ENCODE results near the gene DDX51.
"Not testable (repeated sequence)": the region's sequence is repeated elsewhere in the genome, so short reads cannot be mapped to it uniquely, and the experiment has no call there.

The DDX51 gene

DNA sequence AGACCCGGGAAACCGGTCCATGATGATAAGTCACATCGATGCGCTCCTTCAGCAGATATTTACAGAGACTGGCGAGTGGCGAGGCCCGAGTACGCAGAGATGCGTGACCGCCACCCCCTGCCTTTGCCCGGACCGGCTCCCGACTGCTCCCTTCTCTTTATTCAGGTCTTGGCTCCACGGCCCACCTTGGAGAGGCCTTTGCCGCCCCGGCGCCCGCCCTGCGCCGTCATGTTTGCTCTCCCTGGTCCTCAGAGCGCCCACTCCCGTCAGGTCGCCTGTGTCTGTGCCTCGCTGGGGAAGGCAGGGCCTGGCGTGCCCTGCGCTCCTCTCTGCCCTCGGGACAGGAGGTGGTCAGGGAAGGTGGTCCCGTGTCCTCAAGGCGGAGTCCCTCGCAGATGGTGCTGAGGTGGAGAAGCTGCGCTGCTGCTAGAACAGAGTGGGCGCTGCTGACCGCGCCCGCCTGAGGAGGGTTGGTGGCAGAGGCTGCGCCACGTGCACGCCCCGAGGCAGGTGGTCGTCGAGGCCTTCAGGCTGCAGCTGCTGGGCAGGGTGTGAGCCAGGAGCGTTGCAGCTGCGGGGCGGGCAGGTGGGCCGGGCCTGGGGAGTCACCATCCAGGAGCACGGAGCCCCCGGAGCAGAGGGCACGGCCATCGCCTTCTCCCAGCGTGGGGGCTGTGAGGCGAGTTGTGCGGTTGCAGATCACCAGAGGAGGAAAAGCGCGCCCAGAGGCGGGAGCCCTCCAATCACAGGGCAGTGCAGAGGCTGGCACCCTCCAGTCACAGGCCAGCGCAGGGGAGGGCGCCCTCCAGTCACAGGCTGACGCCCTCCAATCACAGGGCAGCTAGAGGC is 27.2 kb downstream of the DDX51 start:
- DNase-seq: no peak

DNA sequence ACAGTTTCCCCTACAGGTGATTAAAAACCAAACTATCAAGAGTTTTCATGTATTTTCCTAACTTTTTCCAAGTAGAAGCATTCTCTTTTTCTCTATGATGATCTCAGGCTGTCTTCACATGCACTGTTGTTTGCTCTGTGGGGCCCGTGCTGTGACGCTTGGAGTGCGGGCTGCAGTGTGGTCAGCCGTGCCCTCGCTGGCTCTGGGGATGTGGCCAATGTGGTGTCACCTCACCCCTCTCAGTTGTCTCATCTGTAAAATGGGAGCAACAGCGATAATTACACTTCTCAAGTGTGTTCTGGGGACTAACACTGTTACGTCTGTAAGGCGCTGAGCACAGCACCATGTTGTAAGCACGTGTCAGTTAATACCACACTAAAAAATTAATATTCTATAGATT is 28.6 kb downstream of the DDX51 start:
- DNase-seq: no peak

DNA sequence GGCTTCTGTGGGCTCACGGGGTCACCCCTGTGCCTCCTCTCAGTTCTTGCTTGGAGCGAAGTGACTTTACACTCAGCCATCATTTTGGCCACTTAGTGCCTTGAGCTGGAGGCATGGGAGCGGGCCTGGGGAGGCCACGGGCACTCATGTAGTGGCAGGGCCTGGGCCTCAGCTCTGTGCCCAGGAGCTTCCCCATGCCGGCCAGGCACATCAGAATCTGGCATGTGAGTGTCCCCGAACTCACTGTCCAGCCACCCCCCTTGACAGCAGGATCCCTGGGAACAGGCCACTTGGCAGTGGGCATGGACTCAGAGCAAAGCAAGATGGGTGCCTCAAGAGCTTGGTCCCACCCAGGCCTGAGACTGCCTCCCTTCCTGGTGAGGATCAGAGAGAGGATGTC is 29.5 kb downstream of the DDX51 start:
- no peak for DNase-seq

DNA sequence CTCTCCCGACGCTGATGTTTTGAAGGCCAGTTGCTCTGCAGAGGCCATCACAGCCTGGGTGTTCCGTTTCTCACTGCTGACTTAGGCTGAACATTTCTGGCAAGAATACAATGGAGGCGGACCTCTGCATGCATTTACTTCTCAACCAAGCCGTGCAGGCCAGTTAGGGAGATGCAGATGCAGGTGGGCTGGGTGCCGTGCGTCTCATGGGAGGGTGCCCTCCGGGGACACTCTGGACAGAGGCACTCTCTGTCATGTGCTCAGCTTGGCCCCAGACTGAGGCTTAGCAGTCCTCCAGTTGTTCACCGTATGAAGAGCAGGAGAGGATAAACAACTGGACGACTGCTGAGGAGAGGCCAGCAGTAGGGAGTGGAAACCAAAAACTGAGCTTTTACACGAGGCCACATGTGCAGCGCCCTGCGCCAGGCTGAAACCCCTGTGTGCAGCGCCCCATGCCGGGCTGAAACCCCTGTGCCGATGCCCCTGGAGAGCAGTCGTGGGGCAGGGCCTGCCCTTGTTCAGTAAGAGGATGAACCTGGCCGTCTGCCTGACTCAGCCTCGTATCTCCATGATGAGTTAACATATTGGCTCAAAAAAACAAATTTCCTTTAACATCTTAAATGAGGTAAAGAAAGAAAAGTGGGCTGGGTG is 32.3 kb downstream of the DDX51 start:
- DNase-seq: no peak

DNA sequence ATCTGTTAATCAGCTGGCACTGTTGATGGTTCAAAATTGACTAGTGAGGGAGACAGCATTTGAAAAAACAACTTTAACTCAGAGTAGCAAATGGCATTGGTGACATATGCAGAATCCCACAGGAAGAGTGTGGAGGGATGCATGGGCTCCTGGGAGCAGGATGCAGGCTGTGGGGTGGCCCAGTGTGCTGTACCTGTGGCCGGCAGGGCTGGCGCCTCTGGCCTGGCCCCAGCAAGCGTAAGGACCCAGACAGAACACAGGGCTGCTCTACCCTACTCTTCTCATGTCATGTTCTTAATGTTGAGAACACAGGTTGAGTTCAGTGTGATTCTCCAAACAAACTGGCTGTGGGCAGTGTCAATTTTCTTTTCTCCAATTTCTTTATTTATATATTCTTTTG is 33.4 kb downstream of the DDX51 start:
- DNase-seq: no peak

DNA sequence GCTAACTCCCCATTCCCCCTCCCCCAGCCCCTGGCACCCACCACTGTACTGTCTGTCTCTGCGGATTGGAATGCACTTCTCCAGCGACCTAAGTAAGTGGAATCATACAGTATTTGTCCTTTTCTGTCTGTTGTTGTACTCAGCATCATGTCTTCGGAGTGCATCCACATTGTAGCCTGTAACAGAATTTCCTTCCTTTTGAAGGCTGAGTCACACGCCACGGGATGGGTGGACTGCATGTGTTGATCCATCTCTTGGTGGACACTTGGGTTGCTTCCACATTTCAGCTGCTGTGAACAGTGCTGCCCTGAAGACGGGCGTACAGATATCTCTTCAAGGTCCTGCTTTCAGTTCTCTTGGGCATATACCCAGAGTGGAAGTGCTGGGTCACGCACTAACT is 34.4 kb downstream of the DDX51 start:
- no peak for DNase-seq

DNA sequence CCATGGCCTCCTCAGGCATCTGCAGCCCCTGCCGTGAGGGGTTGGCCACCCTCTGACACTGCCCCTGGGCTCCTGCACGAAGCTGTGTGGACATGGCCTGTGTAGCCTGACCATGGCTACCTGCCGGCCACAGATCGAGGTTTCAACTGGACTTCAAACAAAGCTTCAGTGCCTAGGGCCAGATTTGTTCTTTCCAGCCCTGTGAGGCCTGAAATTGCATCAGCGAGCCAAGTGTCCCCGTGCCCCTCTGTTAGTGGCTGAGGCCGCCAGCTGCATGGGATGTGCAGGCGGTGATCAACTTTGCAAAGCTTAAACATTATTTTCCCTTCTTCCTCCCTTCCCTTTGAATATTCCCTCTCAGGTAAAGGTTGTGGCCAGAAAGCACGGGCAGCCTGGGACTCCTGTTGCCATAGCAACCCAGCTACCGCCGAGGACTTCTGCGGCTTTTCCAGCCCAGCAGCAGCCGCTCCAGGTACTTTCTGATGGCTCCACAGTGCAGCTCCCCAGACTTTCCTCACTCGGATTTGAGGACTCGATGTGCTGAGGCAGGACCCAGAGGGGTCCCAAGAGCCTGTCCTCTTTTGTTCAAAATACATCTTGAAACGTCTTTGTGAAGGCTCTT is 35.8 kb downstream of the DDX51 start:
- no peak for DNase-seq

DNA sequence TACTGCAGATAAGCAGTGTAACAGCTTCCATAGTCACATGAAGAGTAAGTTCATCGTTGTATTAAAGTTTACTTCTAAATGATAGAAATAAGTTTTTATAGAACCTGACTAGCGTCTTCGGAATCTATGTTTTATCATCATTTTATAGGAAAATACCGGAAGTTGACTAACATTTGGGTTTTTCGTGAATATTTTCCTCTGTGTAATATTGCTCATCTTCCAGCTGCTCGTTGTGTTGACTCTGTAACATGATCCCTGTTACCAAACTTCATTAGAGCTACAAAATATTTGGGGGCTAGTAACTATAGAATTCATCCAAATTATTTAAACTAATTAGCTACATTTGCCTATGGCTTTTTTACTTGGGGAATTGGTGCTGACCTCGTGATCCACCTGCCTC is 37.2 kb downstream of the DDX51 start:
- DNase-seq: no peak

DNA sequence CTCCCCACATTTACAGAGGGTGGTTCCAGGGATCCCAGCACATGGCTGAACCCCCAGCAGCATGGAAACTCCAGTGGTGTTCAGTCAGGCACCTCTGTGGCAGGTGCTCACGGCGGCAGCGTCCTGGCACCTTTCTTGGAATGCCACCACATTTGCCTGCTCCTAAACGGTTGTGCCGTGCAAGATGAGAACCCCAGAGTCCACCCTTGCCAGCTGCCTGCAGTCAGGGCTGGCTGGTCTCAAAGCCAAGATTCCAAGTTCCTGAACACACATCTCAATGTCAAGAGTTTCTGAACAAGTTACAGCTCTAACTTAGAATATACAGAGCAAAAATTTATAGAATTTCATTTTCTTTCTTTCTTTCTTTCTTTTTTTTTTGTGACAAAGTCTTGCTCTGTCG is 38.7 kb downstream of the DDX51 start:
- no peak for DNase-seq

DNA sequence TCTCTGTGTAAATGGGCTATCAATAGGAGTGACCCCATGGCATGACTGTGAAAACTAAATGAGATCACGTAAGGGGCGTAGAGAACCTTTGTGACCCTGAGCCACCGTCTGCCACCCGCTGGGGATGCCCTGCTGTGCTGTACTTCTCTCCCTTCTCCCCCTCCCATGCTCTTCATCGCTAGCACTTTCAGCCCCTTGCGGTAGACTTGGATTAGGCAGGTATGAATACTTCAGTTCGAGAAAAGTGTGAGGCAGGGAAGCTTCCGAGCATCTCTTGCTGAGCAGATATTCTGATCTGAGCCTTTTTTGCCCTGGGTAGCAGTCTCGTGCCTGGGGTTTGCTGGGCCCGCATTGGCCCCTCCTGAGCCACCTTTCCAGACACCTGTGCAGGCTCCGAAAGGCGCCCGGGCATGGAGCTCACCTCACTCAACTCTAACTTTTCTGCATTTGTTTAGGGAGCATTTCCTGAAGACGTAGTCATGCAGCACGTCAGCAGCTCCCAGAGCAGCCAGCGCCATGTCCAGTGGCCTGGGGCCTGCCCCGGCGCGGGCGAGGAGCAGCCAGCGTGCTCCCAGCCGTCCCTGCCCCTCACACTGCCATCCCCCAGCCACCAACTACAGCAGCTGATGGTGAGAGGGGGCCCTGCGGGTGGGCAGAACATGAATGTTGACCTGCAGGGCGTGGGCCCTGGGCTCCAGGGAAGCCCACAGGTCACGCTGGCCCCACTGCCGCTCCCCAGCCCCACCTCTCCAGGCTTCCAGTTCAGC is 40.4 kb downstream of the DDX51 start:
- DNase-seq: no peak

DNA sequence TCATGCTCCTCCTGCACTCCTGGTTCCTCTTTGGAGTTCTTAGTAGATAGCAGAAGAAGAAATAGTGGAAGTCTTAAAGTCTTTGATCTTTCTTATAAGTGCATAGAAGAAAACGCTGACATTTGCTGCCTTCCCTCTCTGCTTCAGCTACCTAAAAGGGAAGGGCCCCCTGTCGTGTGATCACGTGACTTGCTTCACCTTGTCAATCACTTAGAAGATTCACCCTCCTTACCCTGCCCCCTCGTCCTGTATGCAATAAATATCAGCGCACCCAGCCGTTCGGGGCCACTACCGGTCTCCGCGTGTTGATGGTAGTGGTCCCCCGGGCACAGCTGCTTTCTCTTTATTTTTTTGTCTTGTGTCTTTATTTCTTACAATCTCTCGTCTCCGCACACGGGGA is 41.0 kb downstream of the DDX51 start:
- DNase-seq: not testable (repeated sequence)

DNA sequence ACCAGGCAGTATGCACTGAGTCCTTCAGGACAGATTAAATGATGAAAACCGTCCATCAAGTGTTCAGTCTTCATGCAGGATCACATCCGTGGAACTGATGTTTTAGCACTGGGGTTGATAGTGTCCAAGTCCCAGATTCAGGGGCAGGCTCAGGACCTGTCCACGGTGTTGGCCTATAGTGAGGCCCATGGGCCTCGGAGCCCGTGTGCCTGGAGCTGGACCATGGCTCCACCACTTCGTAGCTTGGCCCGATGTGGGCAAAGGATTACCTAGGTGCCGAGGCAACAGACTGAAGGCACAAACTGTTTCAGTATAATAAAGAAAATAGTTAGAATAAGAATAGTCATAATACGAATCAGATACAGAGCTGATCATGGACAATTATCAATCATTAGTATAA is 41.8 kb downstream of the DDX51 start:
- DNase-seq: no peak

DNA sequence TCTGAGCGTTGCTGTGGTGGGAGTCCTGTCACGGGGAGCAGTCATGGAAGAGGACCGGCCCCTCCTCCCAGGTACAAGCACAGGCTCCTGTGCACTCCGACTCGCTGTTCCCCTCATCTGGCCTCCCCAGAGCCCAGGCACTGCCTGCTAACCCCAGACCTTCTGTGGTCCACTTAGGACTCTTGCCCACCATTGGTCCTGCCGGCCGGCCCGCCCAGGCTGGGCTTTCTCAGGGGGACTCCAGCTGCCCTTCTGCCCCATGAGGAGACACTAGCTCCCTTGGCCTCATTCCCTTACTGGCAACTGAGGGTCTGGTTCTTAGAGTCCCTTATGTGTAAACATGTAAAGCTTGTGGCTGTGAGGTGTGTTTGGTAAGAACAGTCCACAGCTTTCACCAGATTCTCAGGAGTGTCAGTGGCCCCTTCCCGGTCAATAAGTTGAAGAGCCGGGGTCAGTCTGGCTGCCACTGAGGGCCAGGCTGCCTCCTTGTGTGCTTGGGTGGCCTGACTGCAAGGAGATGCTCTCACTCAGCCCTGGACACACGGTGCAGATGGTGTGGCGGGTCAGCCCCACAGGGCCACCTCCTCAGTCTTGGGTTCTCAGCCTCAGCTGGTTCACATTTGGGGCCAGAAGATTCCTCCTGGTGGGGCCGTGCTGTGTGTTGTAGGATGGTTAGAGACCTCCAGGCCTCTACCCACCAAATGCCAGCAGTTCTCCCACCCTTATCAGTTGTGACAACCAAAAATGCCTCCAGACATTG is 43.6 kb downstream of the DDX51 start:
- no peak for DNase-seq

DNA sequence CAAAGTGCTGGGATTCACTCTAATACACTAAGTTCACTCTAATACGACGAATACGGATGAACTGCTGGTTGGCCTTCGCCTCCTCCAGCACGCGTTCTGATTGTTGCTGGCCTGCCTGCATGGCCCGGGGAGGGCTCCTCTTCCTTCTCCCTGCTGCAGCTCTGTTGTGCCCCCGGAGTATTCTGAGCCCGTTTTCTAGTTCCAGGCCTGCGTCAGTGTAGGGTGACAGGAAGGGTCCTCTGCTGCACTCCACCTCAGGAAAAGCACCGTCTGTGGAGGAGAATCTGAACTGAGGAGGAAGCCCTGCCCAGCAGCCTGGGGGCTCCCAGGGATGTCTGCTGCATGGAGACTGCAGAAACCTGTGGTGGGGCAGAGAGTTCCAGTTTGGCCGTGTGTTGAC is 44.4 kb downstream of the DDX51 start:
- no peak for DNase-seq

DNA sequence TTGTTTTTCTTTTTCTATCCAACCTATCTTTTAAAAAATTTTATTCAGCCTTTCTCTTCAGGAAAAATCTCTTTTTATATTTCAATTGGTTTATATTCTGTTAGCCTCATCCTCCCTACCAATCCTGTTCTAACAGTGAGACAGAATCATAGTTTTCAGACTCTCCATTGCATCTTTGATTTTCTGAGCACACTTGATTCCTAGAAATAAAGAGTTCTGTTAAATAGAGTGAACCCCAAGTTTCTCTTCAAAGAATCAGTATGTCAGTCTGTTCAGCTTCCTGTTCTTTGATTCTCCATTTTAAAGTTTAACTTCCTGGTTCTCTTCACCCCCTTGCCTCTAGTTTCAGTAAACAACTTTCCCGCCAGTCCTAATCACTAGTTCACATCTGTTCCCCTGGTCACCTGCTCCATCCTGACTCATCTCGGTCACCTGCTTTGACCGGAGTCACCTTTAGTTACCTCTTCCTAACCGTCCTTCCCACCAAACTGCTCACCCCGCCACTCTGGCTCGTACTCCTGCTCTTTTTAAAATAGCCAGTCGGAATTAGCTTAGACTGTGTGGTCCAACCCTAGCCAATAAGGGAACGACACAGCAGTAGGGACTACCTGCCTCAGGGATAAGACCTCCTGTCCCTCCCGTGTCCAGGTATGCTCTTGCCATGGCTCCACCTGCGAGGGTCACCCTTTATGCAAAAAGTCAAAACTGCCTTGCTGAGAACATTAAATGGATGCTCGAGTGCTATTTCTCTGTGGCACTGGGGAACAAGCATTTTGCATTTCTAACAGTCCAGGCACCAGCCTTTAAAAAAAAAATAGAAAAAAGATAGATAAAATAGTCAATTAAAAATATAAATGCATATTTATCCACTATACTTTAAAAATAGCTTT is 48.4 kb downstream of the DDX51 start:
- DNase-seq: no peak

DNA sequence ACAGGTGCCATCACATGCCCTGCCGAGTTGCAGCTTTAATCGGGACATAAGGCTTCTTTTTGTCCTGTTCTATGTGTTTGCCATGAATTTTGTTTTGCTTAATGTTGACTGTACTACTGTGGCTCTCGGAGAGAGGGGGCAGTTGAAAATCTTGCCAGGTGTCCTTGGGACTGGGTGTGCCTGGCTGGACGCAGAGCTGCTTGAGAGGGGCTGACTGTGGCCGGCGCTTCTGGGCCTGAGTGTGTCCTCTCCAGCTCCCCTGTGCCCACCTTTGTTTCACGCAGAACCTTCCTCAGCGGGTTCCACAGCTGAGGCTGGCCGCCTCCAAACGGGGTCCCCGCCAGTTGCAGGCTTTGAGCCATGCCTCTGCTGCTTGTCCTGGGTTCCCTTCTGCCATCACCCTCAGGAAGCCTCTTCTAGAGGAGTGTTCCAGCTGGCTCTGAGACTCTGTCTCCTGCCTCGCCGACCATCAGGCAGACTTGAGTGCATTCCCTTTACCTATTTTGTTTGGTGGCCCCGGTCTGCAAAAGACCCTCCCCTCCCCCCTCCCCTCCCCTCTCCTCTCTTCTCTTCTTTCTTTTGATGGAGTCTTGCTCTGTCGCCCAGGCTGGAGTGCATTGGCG is 49.7 kb downstream of the DDX51 start:
- DNase-seq: no peak

DNA sequence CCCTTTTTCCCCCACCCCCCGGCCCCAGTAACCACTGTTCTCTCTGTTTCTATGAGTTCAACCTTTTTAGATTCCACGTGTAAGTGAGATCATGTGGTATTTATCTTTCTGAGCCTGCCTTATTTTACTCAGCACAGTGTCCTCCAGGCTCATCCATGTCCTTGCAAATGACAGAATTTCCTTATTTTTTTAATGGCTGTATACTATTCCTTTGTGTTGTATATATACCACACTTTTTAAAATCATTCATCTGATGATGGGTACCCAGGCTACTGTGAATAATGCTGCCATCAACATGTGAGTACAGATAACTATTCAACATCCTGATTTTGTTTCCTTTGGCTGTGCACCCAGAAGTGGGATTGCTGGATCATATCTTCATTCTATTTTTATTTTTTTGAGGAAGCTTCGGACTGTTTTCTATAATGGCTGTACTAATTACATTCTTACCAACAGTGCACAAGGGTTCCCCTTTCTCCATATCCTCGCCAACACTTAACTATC is 54.7 kb downstream of the DDX51 start:
- no peak for DNase-seq
